ENCODE results near the gene DACH2. TPM values are rescaled to one million over a fixed set of nuclear protein-coding genes. Genes with fewer than 3 reads are reported as not detected.

DACH2 gene
- total RNA-seq, 4 donors from 2014 or later: 0.26 to 8.6 (median 1.7) TPM; not detected in 1

DNA sequence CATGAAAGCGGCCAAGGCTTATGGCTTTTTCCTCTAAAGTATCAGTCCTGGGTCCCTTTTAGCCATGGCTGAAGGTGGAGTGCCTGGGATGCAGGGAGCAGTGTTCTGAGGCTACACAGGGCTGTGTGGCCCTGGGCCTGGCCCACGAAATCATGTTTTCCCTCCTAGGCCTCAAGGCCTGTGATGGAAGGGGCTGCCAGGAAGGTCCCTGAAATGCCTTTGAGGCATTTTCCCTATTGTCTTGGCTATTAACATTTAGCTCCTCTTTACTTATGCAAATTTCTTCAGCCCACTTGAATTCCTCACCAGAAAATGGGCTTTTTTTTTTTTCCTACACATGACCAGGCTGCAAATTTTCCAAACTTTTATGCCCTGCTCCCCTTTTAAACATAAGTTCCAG lies 657.0 kb downstream of the DACH2 start:
- no peaks in the 10 kb centered on the region for H3K27me3 ChIP-seq
- no peaks in the 10 kb centered on the region for H3K9me3 ChIP-seq
- no peaks in the 10 kb centered on the region for H3K4me1 ChIP-seq
- no peaks in the 10 kb centered on the region for H3K36me3 ChIP-seq
- TF ChIP-seq POLR2A (IDR thresholded peaks at IDR 0.05): no peak
- TF ChIP-seq, protein P1, sequence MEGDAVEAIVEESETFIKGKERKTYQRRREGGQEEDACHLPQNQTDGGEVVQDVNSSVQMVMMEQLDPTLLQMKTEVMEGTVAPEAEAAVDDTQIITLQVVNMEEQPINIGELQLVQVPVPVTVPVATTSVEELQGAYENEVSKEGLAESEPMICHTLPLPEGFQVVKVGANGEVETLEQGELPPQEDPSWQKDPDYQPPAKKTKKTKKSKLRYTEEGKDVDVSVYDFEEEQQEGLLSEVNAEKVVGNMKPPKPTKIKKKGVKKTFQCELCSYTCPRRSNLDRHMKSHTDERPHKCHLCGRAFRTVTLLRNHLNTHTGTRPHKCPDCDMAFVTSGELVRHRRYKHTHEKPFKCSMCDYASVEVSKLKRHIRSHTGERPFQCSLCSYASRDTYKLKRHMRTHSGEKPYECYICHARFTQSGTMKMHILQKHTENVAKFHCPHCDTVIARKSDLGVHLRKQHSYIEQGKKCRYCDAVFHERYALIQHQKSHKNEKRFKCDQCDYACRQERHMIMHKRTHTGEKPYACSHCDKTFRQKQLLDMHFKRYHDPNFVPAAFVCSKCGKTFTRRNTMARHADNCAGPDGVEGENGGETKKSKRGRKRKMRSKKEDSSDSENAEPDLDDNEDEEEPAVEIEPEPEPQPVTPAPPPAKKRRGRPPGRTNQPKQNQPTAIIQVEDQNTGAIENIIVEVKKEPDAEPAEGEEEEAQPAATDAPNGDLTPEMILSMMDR (IDR thresholded peaks at IDR 0.05): no peak
- H3K27ac ChIP-seq: no peak overlapping the region
- H3K4me3 ChIP-seq: no peak overlapping the region
- intact Hi-C loops (cut with DNase I; ENCODE audit: low total_unique reads): no loop called here
- DNase-seq: no peak

DNA sequence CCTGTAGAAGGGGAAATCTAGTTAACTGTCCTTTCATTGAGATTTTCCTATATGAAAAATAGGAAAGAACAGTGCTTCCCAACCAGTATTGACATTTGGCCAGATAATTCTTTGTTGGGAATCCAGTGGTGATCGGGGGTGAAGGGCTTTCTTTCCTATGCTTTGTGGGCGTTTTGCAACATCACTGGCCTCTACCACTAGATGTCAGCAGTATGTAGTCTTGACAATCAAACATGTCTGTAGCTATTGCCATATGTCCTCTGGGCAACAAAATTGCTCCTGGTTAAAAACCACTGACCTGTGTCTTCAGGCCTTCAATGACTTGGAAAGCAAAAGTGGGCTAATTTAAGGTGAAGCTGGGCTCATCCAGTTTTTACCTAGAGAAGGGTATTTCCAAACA lies 658.5 kb downstream of the DACH2 start:
- TF ChIP-seq, protein P1 (IDR thresholded peaks at IDR 0.05): no peak
- TF ChIP-seq POLR2A (IDR thresholded peaks at IDR 0.05): no peak
- Histone ChIP-seq H3K27me3 (no peaks in the 10 kb centered on the region), H3K36me3 (no peaks in the 10 kb centered on the region), H3K27ac (no peak overlapping the region), H3K4me1 (no peaks in the 10 kb centered on the region), H3K4me3 (no peak overlapping the region), H3K9me3 (no peaks in the 10 kb centered on the region)
- no peak for DNase-seq
- intact Hi-C loops (cut with DNase I; ENCODE audit: low total_unique reads): no loop called here

DNA sequence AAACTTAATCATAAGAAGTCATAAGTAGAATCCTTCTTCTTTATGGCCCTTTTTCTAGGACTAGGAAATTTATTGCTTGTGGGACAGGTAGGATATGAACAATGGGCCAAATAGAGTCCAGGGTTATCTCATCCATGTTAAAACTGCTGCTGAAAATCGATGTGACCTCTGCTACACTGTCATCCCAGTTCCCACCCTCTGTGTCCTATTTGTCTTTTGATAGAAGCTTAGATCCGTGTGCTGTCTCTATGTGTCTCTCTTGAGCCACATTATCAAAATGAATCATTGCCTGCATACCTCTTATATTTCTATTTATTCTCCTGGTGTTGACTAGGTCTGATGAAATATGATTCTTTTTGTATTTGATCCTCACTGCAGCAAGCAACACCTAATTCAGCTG lies 661.4 kb downstream of the DACH2 start:
- no peaks in the 10 kb centered on the region for H3K9me3 ChIP-seq
- intact Hi-C loops (cut with DNase I; ENCODE audit: low total_unique reads): no loop called here
- TF ChIP-seq, protein P1 (IDR thresholded peaks at IDR 0.05): no peak
- TF ChIP-seq POLR2A (IDR thresholded peaks at IDR 0.05): no peak

DNA sequence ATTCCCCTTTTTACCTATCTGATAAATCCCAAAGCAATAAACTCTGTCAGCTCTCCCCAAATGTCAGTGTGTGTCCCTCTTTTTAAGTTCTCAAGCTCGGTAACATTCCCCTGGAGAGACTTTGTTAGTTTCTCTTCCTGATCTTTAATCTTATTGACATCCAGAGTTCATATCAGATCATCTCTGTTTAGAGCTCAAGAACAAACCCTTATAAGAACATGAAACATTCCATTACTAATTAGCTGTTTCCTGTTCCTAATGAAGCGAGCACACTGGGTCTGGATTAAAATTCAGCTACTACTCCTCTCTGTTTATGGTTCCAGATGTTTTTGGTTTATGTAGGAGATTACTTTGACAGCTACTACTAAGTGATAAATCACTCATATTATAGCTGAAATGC lies 681.5 kb downstream of the DACH2 start:
- TF ChIP-seq, protein P1 (IDR thresholded peaks at IDR 0.05): no peak
- TF ChIP-seq POLR2A (IDR thresholded peaks at IDR 0.05): no peak
- no peaks in the 10 kb centered on the region for H3K9me3 ChIP-seq
- no peak overlapping the region for H3K4me3 ChIP-seq
- no peaks in the 10 kb centered on the region for H3K27me3 ChIP-seq
- intact Hi-C loops (cut with DNase I; ENCODE audit: low total_unique reads): no loop called here
- no peaks in the 10 kb centered on the region for H3K36me3 ChIP-seq
- no peak overlapping the region for H3K27ac ChIP-seq
- DNase-seq: no peak
- no peaks in the 10 kb centered on the region for H3K4me1 ChIP-seq

More for the DNA sequence above, 661.4 kb downstream of the DACH2 start:
- no peaks in the 10 kb centered on the region for H3K36me3 ChIP-seq
- H3K4me1 ChIP-seq: no peaks in the 10 kb centered on the region
- no peaks in the 10 kb centered on the region for H3K27me3 ChIP-seq
- H3K27ac ChIP-seq: no peak overlapping the region
- no peak overlapping the region for H3K4me3 ChIP-seq
- no peak for DNase-seq

DNA sequence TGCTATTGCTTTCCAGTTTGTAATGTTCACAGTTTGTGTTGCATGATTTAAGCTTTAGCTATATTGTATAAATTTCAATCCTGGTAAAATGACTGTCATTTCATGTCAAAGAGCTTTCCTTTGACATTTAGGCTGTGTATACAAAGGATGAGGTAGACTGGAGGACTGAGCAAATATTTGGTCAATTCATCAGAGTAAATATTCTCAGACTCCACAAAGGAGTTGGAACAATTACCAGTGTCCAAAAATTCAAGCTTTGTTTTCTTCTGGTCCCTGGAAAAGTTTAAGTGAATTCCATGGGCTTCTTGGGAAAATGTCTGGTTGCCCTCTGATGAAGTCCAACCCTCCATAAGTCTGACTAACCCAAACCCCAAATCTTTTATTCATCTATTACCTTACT lies 682.4 kb downstream of the DACH2 start:
- no peak for TF ChIP-seq POLR2A (IDR thresholded peaks at IDR 0.05)
- TF ChIP-seq, protein P1 (IDR thresholded peaks at IDR 0.05): no peak
- Histone ChIP-seq H3K4me1 (no peaks in the 10 kb centered on the region), H3K27ac (no peak overlapping the region), H3K9me3 (no peaks in the 10 kb centered on the region), H3K4me3 (no peak overlapping the region), H3K36me3 (no peaks in the 10 kb centered on the region), H3K27me3 (no peaks in the 10 kb centered on the region)
- intact Hi-C loops (cut with DNase I; ENCODE audit: low total_unique reads): no loop called here
- no peak for DNase-seq
